Measurements from ENCODE around the gene HSPA1B.
"Not testable (repeated sequence)": the region's sequence is repeated elsewhere in the genome, so short reads cannot be mapped to it uniquely, and the experiment has no call there.

HSPA1B gene

GRCh38 chr6:31827286-31828079, at the start of gene HSPA1B:
Gene HSPA1B, plus strand, starts transcription at chr6:31827738. Its CDS starts 213 bp downstream, at chr6:31827951.
- DNase-seq = peak; percentile 93

- DNase-seq = no peak
Observed at GRCh38 chr6:31778193-31778592, 49.3 kb upstream of the HSPA1B start.

GRCh38 chr6:31778999-31779885, 48.3 kb upstream of the HSPA1B start:
- no peak for DNase-seq

- DNase-seq = no peak
Observed at GRCh38 chr6:31779908-31780307, 47.6 kb upstream of the HSPA1B start.

GRCh38 chr6:31780507-31781243, 46.9 kb upstream of the HSPA1B start:
- no peak for DNase-seq

DNA sequence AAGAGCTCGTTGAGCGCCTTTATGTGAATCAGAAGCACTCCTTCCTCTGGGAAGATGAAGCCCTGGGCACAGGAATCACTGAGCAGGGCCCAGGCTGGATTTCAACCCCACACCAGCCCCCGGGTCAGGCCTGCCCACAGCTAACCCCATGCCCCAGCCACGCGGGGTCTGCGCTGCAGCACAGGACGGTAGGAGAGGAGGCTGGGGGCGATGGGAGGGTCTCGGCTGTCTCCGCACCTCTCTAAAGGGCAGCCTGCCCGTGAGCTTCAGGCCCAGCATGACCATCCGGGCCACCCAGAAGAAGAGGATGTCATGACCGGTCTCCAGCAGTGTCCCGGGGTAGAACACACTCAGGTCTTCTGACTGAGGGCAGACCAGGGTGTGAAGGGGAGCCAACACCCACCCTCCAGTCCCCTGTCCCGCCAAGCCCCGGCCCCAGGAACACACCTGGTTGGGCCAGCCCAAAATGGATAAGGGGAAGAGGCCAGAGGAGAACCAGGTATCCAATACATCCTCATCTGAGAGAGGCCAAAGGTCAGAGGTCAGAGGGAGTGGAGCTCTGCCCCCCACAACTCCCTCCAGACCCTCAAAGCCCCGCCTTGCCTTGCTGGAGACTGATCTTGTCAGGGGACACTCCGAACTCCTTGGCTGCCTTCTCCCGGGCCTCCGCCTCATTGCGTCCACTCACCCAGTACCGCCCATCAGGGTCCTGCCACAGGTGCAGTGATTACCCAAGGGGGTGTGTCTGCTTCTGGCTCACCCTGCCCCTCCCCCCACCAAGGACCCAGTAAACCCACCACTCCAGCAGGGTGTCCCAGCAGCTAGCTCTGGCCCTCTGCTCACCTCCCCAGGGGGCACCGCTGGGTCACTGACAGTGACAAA, 46.1 kb upstream of the HSPA1B start:
- DNase-seq = no peak

- DNase-seq = no peak
Observed at GRCh38 chr6:31782126-31782855, 45.2 kb upstream of the HSPA1B start.

GRCh38 chr6:31784098-31784925, 43.2 kb upstream of the HSPA1B start:
- no peak for DNase-seq

DNA sequence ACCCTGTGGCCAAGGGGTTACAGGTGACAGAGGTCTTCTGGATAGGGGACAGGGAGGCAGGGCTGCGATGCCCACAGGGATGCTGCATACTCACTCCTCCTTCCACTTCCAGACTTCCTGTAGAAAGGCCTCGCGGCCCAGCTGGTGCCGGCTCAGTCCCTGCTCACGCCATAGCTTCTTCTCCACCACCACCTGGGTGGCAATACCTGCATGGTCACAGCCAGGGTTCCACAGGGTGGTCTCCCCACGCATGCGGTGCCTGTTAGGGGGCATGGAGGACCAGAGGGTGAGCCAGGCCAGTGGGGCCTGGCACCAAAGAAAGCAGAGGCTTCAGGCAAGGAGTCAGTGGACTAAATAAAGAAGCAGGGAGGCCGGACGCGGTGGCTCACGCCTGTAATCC, 42.1 kb upstream of the HSPA1B start:
- no peak for DNase-seq

DNA sequence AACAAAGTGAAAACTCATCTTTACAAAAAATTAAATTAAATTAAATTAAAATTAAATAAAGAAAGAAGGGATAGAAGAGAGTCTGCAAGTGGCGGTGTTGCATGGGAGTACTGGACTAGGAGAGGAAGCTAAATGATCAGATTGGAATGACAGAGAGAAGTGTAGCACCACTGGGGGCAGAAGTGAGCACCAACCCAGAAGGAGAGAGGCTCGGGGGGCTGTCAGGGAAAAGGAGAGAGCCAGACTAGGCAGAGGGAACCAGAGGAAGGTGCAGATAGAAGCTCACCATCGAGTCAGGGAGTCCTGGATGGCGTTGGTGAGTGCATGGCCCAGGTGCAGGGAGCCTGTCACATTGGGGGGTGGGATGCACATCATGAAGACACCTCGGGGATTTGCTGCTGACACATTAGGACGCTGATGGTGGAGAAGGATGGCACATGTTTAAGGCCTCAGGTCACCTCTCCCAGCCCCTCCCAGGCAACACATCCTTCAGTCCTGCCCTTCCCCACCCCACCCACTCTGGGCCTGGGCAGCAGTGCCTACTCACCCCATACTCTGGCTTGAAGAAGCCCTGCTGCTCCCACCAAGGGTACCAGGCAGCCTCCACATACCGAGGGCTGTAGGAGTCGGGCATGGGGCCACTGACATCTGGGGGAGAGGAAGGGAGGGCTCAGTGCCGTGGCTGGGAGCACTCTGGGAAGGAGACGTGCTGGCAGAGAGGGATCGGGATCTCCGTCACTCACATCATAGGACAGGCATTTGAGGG, 36.0 kb upstream of the HSPA1B start:
- peak; percentile 50 for DNase-seq

DNA sequence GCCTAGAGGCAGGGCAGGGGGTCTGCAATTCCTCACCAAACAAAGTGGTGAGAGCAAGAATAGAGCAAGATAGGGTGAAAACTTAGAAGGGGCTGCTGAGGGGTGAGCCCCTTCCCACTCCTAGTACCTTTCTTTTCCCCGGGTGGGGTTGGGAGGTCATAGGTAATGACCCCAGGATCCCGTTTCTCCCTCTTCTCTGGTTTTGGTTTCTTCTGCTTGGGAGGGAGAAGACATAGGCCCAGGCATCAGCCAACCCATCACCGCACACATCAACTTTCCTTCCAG, 35.5 kb upstream of the HSPA1B start:
- DNase-seq = no peak

GRCh38 chr6:31792761-31793171, 34.8 kb upstream of the HSPA1B start:
- DNase-seq = no peak

DNA sequence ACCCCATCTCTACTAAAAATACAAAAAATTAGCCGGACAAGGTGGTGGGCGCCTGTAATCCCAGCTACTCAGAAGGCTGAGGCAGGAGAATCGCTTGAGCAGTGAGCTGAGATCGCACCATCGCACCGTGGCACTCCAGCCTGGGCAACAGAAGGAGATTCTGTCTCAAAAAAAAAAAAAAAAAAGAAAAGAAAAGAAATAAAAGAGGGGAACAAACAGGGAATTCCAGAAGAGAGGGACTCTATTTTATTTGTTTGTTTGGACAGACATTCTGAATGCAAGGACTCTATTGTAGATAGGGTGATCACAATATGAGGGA, 33.7 kb upstream of the HSPA1B start:
- DNase-seq = not testable (repeated sequence)

GRCh38 chr6:31794294-31794865, 33.2 kb upstream of the HSPA1B start:
- no peak for DNase-seq

DNA sequence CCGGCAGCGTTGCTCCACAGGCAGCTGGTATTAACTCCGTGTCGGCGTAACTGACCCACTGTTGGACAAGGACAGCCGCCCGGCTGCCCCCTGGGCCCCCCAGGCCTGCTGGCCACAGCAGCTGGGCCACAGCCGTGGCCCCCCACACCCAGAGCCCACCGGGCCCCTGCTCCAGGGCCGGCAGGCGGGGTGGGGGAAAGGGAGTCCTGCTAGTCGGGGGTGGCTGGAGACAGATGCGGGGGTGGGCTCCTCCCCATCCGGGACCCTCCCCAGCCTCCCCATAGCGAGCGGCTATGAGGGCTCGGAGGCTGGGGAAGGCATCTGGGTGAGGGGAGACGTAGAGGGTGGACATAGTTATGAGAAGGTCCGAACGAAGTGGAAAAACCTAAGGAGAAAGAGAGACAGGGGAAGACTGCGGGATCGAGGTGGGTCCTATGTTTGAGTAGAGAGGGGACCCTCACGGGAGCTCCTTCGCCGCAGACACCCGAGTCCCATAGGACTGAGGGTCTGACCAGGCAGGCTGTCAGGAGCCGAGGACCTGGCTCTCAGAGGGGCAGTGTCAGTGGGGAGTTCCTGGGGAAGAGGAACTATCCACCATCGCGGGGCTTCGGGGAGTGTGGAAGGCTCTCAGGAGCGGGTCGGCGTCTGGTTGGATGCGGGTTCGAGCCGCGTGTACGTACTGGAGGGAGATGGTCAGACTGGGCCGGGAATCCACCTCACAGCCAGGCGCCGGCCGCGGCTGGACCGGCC, 32.5 kb upstream of the HSPA1B start:
- no peak for DNase-seq

- DNase-seq = peak; percentile 89
Observed at GRCh38 chr6:31795616-31796298, 31.8 kb upstream of the HSPA1B start, which contains the start of gene VARS1. Gene VARS1, minus strand, starts transcription at chr6:31795752. Its CDS starts 535 bp downstream, at chr6:31795217.

- DNase-seq = no peak
Observed at GRCh38 chr6:31796993-31797385, 30.5 kb upstream of the HSPA1B start.

DNA sequence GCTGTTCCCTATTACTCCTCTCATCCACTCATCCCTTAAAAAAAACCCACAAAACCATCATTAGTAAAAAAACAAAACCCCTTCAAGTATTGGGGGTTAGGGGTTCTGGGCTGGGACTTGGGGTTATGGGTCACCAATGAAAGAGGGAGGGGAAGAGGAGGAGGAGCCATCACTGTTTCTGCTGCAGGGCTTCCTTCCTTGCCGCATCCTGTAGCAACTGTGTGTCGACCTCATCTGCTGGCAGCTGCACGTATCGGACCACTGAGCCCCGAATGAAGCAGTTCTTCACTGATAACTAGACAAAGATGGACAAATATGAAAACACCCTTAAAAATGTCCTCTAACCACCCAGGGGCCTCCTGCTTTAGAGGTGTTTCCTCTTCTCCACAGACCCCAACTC, 29.9 kb upstream of the HSPA1B start:
- DNase-seq = peak; percentile 63

Measured in CD4-positive, alpha-beta T cell treated with Interleukin-10 for 1 hour (primary cell).